Breast epithelium (tissue), 3 donors: Measurements from ENCODE around the gene PLCG2.

ENCODE experiments used
- POLR2A ChIP-seq: fragments of 450-650 bp; IDR thresholded peaks from one replicate; pipeline ENCODE4 v1.6.1; 2016; ENCODE audit warnings: antibody characterized with exemption, mild to moderate bottlenecking, moderate library complexity
- TF ChIP-seq, protein P1 (sequence below), 3 donors: fragments of 450-650 bp; IDR thresholded peaks; one replicate each; pipeline ENCODE4 v1.5.1; 2016 to 2017; ENCODE audit warnings: antibody characterized with exemption in 3 of 3, mild to moderate bottlenecking in 3 of 3, moderate library complexity in 3 of 3

DNA sequence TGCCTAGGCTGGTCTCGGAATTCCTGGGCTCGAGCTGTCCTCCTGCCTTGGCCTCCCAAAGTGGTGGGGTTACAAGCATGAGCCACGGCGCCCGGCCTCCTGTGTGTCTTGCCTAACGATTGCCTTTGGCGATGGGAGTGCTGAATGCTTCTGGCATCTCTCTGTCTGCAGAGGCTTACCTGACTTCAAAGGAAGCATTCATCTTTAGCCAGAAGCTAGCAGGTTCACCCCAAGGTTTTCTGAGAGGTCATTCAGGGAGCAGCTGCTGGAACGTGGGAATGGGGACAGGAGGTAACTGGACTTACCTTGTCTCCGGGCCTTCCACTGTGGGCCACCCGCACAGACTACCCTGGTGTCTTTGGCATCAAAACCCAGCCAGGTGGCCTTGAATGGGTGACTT lies 54.7 kb downstream of the PLCG2 start:
- TF ChIP-seq, protein P1, sequence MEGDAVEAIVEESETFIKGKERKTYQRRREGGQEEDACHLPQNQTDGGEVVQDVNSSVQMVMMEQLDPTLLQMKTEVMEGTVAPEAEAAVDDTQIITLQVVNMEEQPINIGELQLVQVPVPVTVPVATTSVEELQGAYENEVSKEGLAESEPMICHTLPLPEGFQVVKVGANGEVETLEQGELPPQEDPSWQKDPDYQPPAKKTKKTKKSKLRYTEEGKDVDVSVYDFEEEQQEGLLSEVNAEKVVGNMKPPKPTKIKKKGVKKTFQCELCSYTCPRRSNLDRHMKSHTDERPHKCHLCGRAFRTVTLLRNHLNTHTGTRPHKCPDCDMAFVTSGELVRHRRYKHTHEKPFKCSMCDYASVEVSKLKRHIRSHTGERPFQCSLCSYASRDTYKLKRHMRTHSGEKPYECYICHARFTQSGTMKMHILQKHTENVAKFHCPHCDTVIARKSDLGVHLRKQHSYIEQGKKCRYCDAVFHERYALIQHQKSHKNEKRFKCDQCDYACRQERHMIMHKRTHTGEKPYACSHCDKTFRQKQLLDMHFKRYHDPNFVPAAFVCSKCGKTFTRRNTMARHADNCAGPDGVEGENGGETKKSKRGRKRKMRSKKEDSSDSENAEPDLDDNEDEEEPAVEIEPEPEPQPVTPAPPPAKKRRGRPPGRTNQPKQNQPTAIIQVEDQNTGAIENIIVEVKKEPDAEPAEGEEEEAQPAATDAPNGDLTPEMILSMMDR (IDR thresholded peaks at IDR 0.05), result no peak
- no peak for TF ChIP-seq POLR2A
